ENCODE data around the gene CNOT10.
A peak's percentile ranks its signal among the peaks of the same experiment; 100 is the strongest.
"Not testable (repeated sequence)": the region's sequence is repeated elsewhere in the genome, so short reads cannot be mapped to it uniquely, and the experiment has no call there.

CNOT10 gene

DNA sequence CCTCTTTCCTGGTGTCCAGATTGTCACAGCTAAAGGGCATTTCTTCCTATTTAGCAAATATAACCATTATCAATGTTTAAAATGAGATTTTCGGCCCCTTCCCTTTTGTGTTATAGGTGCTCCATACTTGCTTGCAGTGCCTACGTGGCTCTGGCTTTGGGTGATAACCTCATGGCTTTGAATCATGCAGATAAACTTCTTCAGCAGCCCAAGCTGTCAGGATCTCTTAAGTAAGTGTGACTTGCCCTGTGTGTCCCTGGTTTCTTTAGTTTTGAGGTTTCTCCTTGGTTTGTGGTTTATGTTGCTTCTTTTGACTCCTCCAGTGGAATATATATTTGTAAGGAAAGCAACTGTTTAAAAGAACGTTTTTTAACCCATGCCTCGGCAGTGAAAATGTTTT lies 74.4 kb downstream of the CNOT10 start:
- DNase-seq, result no peak

DNA sequence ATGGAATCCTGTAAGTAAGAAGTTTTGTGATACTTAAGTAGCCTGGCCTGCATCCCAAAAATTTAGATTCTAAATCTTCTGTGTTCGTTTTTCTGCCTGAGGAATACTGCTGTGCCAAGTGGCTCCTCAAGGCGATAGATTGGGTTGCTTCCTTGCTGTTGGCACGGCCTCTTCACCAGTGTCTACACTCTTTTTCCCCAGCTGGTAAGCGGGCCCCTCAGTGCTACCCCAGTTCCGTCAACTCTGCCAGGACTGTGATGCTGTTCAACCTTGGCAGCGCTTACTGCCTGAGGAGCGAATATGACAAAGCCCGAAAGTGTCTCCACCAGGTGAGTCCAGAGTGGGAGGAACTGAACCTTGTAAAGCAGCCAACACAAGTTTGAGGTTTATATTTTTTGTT lies 79.5 kb downstream of the CNOT10 start:
- DNase-seq, result no peak

DNA sequence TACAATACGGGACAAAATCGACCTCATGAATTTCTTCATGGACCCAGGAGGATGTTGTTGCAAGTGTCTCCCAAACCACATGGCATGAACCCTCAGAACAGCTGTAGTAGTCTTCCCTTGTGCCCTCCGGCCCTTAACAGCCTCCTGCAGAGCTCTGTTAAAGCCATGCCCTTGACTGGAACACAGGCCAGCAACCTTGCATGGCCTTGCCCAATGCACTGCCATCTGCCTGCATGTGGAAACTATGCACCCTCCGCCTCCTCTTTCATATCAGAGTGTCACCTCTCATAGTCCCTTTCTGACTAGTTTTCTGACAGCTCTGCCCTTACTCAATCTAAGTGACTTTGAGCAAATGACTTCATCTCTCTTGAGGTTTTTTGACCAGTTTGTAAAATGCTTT lies 93.4 kb downstream of the CNOT10 start:
- DNase-seq, result no peak

DNA sequence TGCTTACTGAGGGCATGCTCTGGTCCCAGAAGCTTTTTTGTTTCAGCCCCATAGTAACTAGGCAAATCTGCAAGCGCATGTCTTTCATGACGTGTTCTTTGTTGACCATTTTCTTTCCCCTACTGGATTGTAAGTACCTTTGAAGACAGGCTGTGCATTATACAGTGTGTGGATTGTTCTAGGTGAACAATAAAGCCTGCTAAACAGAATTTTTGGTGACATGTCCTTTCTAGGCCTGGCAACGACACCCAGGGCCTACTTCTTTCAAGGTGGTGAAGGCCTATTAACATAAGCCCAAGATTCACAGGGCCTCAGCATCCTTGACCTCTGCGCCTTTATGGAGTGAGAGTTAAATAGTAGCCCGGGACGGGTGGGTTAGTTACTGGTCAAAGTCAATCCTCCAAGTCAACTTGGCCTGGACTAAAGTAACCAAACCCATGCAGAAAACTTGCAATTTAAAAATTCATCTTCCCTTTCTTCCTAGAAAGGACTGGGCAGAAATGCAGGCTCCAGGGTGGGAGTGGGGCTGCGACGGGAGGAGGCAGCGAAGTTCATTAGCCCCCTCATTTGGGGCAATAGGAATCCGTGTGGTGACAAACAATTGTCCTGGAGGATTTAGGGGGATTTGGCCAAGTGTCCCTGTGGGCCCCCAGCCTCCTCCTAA lies 95.2 kb downstream of the CNOT10 start:
- no peak for DNase-seq

DNA sequence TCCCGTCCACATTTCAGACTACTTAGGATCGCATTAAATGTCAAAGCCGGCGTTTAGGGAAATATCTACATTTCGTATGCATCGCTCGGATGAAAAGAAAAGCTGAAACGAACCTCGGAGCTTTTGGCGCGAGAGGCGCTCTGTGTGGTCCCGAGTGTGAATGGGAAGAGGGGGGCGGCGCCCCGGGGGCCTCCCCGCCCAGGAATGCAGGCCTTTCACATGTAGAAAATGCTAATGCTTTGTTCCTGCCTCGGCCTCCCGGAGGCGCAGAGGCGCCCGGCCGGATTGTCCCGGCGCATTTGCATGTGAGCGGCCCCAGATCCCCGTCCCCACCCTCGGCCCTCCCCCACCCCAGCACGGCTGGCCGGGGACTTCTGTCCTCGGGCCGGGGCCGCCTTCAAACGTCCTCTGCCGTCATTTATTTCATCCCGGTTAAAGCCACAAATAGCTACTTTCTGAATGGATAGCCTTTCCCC lies 95.8 kb downstream of the CNOT10 start:
- peak; percentile 44 for DNase-seq

DNA sequence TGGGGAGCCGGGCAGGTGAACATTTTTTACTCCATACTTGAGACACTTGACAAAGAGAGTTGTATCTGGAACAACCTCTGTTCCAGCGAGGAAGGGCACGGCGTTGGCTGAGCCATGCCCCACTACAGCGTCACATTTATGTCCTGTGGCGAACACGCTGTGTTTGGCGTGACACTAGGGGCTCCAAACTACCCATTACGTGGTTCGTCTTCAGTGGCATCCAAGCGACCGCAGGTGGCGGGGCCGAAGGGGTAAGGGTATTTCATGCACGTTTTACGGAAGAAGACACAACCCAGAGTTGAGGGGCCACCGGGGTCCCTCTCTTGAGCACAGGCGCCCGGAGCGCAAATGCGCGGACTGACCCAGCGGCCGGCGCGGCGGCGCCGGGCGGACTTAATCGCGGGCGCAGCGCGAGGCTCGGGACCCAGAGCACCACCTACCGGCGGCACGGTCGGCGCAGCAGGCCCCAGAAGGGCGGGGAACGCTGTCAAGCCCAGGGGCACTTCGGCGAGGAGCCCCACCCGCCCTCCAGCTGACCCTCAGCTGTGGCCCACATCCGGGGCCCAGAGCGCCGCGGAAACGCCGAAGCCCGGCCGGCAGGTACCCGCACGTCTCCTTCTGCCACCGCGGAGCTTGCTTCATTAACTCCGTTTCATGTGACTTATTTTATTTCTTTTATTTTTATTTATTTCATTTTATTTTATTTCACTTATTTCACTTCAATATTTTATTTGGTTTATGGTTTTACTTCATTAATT lies 96.4 kb downstream of the CNOT10 start:
- DNase-seq, result peak; percentile 86

DNA sequence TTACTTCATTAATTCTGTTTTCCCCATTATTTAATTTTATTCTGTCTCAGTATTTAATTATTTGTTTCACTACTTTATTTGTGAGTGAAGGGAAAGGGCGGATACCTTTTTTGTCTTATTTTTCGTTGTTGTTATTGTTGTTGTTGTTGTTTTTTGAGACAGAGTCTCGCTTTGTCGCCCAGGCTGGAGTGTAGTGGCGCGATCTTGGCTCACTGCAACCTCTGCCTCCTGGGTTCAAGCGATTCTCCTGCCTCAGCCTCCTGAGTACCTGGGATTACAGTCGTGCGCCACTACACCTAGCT lies 96.9 kb downstream of the CNOT10 start:
- not testable (repeated sequence) for DNase-seq

DNA sequence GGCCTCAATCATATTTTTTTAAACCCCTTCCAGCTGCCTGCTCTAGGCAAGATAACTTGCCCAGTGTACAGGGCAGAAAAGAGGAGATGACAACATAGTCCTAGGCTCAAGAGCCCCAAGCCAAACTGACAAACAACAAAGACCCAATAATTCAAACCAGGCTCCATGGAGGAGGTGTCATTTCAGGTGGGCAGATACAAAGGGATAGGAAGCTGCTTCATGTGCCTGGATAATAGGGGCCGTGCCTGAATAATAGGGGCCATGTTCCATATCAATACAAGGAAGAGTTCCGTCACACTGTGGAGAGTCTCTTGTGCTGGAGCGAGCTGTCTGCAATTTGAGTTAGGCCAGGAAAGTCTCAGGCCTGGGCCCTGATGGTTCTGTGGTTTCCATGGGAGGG lies 97.4 kb downstream of the CNOT10 start:
- DNase-seq, result no peak

DNA sequence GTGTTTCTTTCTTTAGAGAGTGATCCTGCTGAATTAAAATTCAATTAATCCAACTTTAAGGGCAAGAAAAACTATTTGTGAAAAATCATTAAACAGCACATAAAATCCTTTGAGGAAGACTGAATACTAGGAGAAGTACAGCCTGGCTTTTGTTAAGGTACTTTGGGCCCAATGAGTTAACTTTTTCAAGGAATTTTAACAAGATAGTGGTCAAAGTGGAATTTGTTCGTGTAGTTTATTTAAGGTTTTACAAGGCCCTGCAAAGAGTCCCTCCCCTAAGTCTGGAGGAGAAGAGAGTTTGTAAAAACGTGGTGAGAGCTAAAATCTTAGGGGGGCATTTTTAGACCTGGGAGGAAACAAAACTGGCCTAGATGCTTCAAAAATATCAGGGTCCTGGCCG lies 106.8 kb downstream of the CNOT10 start:
- DNase-seq, result no peak

DNA sequence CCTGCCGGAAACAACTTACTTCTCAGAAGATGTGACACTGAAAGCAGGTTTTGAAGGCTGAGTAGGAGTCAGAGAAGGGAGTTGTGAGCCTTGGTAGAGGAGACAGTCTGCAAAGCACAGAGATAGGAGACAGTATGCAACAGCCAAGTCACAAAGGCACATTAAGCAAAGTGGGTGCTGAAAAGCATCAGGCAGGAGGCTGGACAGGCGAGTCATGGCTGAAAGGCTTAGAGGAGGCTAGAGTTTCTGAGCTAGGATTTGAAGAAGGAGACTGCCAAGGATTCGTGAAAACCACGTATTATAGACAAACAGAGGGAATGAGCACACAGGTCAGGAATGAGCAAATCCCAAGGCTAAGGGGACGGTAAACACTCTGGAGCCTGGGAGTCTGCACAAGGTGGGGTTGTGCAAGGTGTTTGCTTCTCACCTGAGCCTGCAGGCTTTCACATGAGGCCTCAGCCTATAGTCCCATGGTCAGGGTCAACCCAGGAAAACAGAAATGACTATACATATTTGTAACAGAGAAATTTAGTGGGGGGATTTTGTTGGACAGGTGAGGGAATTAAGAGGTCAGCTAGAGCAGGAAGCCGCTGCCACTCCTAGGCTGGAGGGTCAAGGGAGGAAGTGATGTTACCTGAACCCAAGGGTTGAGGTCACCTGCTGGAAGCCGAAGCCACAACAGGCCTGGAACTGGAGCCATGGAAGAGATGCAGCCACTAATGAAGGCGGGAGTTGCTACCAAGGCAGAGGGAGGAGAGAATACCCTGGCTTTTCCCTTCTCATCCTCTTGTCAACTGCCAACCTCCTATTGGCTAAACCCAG lies 109.7 kb downstream of the CNOT10 start:
- no peak for DNase-seq

DNA sequence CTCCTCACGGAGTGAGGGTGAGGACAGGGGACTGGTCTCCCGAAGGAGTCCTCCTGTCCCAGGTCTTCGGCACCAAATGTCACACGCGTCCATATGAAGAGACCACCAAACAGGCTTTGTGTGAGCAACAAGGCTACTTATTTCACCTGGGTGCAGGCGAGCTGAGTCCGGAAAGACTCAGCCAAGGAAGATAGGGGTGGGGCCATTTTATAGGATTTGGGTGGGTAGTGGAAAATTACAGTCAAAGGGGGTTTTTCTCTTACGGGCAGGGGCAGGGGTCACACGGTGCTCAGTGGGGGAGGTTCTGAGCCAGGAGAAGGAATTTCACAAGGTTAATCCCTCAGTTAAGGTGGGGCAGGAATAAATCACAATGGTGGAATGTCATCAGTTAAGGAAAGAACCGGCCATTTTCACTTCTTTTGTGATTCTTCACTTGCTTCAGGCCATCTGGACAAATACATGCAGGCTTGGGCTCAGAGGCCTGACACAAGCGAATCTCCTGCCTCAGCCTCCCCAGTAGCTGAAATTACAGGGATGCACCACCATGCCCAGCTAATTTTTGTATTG lies 111.5 kb downstream of the CNOT10 start:
- not testable (repeated sequence) for DNase-seq

DNA sequence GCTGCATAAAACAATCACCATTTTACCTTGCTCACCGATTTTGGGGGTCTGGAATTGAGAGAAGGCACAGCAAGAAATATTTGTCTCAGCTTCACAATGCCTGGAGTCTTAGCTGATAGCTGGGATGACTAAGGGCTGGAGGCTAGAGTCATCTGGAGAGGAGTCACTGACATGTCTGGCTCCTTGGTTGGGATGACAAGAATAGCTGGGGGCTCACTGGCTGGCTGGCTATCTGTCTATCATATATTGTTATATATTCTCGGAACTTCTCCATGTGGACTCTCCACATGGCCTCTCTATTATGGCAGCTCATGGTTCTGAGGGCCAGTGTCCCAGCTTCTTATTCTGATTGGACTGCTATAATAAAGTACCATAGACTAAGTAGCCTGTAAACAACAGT lies 112.8 kb downstream of the CNOT10 start:
- DNase-seq, result no peak

DNA sequence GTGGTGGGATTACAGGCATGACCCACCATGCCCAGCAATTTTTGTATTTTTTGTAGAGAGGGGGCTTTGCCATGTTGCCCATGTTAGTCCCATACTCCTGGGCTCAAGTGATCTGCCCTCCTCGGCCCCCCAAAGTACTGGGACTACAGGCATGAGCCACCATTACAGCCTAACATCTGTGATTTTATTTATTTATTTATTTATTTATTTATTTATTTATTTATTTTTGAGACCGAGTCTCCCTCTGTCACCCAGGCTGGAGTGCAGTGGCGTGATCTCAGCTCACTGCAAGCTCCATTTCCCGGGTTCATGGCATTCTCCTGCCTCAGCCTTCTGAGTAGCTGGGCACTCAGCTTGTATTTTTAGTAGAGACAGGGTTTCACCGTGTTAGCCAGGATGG lies 116.5 kb downstream of the CNOT10 start:
- not testable (repeated sequence) for DNase-seq

DNA sequence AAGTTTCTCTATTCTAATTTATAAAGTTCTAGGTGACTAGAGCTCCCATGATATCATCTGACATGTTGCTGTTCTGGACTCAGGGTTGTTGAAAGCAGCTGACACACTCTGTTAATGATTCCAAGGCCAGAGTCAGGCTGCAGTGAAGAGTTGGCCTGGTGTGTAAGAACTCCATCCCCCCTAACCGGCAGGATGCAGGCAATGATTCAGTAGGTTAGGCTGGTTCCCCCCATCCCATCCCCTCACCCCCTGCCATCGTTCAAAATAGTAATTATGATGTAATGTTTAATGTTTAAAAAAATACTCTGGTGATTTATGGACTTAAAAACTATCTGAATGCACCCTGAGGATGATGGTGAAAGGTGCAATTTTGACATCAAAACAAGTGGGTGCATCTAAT lies 128.2 kb downstream of the CNOT10 start:
- peak; percentile 84 for DNase-seq

DNA sequence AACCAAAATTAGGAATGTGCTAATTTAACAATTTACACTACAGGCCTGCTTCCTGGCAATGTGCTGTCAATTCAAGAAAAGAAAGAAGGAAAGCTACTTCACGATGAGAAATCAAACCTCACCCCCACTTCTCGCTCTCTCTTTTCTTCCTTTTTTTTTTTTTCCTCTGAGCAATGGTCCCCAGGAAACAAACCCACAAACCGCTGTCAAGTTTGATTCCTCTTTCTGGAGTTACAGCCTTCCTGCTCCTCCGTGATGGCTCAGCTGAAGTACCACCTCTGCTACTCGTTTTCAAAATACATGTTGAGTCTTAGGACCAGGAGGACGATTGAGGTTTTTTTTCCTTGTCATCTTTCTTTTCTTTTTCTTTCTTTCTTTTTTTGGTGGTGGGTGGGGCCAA lies 129.4 kb downstream of the CNOT10 start:
- DNase-seq, result no peak

DNA sequence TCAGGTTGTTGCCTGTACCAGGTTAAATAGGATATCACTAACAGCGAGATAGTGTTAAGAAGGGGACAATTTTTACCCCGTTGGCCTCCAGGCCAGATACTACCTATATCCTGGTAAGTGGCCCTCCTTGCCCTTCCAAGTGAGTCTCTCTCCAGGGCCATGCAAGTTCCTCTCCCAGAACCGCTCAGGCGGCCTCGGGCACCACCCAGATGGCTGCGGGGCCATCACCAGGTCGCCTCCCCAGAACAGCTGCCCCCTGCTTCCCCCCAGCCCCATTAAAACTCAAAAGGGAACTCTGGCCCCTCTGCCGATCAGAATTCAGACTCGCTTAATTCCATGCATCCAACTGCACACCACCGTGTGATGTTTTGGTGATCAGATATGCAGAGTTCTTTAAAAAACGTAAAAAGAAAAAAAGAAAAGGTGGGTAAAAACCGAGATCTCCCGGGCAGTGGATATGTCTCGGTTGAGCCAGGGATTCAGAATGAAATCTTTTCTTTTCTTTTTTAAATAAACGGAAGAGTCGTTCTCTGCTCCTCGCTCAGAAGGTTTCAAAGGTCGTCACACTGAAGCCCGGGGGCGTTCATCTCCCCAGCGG lies 131.0 kb downstream of the CNOT10 start:
- DNase-seq, result no peak

DNA sequence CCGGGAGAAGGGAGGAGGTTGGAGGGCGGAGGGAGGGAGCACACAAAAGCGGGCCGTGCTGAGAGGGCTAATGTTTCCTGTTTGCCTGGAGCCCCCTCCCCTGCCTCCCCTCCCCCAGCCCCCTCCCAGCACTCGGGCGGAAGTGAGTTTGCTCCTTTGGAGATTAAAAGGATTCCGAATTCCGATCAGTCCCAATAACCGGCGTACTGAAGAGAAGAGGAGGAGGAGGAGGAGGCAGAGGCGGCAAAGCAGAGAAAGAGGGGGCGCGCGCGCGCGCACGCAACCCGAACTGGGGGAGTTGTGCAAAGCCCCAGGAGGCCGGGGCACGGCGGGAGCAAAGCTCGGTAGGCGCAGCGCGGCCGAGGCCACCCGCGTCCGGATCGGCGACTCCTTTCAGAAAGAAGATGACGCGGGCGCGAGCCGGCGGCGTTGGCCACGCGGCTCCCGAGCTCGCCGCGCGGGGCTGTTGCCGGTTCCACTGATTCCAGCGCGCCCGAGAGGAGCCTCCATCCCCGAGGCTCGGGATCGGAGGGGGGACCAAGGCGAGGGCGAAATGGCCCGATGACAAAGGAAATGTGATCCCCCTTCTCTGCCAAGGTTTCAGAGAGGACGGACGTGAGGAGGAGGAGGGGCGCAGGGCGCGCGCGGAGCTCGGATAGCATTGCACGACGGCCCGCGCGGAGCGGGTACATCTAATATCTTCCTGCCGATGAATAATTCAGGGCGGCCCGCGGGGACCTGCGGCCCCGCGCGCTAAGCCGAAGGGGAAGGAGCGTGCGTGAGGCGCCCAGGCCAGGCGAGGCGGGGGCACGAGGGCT lies 131.7 kb downstream of the CNOT10 start:
- peak; percentile 68 for DNase-seq

DNA sequence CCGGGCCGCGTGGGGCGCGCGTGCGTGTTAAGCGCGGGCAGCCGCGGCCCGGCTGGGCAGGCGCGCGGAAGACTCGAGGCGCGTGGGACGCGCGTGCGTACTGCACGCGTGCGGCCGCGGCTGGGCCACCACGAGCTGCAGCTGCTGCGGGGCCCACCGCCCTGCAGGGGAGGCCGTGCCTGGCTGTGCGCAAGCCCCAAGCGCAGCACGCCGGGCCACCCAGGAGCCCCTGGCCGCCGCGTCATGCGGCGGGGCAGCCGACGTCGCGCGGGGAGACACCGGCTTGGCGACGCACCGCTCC lies 132.2 kb downstream of the CNOT10 start:
- DNase-seq, result peak; percentile 61

DNA sequence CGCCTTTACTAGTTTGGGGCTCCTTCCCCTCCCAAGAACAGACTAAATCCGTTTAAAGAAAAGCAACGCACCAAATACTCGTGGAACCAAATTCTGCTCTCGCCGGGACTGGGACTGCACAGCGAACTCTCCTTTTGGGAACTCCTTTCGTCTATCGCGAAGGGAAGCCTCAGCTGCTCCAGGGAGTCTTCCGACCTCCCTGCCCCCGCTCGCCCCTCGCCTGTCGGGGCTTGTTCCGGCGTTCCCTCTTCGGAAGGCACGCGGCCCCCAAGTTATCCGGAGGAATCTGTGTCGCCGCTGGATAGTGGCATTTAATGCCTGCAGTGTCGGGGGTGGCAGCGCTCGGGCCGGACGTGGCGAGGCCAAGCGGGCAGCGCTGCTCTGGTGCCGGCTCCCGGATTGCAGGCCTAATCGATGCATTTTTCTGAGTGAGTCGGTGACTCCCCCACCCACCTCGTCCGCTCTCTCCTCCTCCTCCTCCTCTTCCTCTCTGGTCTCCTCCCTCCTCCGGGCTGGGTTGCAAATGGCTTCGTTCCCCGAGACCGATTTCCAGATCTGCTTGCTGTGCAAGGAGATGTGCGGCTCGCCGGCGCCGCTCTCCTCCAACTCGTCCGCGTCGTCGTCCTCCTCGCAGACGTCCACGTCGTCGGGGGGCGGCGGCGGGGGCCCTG lies 132.7 kb downstream of the CNOT10 start, which contains the start of gene TRIM71:
Gene TRIM71, plus strand, starts transcription at position 440 of the 671 bp plus-strand sequence. Its CDS starts 84 bp downstream, at position 524.
- DNase-seq, result peak; percentile 12

DNA sequence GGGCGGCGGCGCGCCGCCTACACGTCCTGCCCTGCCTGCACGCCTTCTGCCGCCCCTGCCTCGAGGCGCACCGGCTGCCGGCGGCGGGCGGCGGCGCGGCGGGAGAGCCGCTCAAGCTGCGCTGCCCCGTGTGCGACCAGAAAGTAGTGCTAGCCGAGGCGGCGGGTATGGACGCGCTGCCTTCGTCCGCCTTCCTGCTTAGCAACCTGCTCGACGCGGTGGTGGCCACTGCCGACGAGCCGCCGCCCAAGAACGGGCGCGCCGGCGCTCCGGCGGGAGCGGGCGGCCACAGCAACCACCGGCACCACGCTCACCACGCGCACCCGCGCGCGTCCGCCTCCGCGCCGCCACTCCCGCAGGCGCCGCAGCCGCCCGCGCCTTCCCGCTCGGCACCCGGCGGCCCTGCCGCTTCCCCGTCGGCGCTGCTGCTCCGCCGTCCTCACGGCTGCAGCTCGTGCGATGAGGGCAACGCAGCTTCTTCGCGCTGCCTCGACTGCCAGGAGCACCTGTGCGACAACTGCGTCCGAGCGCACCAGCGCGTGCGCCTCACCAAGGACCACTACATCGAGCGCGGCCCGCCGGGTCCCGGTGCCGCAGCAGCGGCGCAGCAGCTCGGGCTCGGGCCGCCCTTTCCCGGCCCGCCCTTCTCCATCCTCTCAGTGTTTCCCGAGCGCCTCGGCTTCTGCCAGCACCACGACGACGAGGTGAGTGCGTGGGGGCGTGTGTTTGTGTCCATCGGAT lies 133.4 kb downstream of the CNOT10 start:
- DNase-seq, result no peak

DNA sequence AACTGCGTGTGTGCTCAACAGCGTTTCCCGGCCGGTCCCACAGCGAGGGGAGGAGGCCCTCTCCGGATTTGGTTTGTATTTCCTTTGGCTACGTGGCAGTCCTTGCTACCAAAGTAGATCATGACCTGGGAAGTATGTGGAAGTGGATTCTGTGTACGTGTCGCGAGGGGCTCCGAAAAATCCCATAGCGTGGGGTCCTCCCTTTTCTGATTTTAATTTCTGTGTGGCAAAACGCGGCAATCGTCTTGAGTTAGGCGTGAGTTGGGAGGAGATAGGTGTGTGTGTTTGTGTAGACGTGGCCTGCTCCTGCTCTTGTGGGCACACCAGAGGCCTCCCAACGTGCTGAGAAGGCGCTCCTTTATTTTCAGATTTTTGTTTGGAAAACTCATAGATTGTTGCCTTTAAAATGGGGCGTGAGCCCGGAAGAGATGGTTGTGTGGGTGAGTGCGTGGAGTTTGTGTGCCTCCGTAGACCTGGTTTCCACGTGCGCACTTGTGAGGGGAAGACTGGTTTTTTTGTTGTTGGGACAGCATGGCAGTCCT lies 134.1 kb downstream of the CNOT10 start:
- no peak for DNase-seq

Data from NCI-H69 (cell line).